HG03354 (cell line): ENCODE measurements around the gene MIPEP.
"Not testable (repeated sequence)": the region's sequence is repeated elsewhere in the genome, so short reads cannot be mapped to it uniquely, and the experiment has no call there.

ENCODE experiments used
- ATAC-seq: cut with Tn5 transposase; IDR thresholded peaks from one replicate; pipeline ENCODE4 v1.9.1; 2021; ENCODE audit warnings: mild to moderate bottlenecking; ENCODE audit not compliant: unreplicated experiment, poor library complexity, severe bottlenecking

Gene MIPEP

DNA sequence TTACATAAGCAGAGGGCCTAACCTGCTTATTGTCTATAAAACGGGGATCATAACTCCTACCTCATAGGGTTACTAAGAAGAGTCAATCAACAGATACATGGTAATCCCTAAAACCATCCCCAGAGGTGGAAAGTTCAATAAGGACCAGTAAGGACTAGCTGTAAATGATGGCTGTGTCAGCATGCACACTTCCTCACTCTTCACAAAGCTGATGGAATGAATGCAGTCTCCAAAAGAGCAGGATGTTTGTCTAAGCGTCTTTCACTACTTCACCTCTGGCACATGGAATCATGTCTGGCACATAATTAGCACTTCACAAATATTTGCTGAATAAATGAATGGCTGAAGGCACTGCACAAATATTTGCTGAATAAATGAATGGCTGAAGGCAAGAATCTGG is 134.2 kb downstream of the MIPEP start:
- ATAC-seq, result no peak

GRCh38 chr13:23754506-23754905 is 134.7 kb downstream of the MIPEP start:
- no peak for ATAC-seq

DNA sequence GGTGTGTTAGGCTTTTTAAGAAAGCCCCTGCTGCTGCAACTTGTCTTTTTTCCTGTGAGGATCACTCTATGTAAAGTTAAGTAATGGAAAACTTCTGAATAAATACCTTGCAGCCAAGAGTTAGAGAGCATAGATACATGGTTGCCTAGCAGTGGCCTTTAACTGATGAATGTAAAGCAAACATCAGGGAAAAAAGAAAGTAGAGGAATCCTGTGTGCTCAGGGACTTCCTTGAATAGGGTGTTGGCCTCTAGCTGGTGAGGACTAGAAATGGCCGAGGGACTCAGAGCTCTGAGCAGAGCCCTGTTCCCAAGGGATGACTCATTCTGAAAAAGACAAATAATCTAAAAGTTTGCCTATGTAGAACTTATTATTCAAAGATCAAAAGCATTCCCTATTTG is 135.7 kb downstream of the MIPEP start:
- no peak for ATAC-seq

DNA sequence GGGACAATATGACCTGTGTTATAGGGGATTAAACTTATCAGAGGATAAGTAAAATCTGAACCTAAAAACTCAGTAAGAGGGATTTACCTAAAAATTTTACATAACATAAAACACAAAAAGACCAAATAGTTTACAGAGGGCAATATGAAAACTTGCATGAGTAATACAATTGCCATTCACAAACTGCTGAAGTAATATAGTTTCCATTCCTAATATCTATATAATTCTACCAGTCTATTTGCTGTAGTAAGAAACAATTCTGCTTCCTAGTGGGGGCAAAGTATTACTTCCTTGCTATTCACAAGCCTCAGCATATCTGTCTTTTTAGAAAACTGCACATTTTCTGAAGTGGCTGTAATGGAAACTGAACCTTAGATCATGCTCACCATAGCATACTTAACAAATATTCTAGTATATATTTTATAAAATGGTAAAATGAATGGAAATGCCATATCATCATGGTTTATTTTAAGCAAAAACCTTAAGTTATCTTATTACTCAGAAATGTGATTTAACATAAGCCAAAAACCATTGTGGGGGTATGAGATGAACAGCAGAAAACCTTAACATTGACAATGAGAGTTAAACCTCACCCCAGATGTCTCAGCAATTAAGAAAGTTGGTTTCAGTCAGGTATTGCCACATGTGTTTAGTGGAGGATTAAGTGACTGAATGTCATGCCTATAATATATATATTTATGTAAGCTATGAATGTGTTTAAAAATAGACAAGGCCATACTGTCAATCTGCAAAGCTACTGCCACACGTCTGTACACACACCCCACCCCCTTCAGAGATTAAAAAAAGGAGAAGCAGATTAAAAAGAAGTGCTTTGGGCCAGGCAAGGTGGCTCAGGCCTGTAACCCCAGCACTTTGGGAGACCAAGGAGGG is 136.8 kb downstream of the MIPEP start:
- peak; percentile 81 for ATAC-seq

DNA sequence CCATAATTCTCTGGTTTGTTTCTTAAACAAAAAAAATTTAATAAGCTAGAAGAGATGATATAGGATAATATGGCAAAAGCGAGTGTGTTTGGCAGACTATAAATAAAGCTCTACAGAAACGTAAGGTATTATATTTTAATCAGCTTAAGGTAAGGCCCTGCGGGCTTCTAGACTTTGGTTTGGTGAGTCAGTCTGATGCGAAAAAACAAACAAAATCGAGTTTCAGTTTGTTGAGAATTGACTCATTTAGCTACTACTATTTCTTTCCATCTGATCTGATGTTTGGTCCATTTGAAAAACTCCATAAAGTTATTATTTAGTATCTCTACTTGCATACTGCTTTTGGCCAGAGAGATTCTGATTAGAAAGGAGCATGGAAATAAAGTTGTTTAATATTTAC is 138.0 kb downstream of the MIPEP start:
- peak; percentile 39 for ATAC-seq

- ATAC-seq, result no peak
These were observed 138.6 kb downstream of the MIPEP start for GRCh38 chr13:23750383-23751121.

- ATAC-seq, result no peak
These were observed 139.8 kb downstream of the MIPEP start for GRCh38 chr13:23749288-23749873.

DNA sequence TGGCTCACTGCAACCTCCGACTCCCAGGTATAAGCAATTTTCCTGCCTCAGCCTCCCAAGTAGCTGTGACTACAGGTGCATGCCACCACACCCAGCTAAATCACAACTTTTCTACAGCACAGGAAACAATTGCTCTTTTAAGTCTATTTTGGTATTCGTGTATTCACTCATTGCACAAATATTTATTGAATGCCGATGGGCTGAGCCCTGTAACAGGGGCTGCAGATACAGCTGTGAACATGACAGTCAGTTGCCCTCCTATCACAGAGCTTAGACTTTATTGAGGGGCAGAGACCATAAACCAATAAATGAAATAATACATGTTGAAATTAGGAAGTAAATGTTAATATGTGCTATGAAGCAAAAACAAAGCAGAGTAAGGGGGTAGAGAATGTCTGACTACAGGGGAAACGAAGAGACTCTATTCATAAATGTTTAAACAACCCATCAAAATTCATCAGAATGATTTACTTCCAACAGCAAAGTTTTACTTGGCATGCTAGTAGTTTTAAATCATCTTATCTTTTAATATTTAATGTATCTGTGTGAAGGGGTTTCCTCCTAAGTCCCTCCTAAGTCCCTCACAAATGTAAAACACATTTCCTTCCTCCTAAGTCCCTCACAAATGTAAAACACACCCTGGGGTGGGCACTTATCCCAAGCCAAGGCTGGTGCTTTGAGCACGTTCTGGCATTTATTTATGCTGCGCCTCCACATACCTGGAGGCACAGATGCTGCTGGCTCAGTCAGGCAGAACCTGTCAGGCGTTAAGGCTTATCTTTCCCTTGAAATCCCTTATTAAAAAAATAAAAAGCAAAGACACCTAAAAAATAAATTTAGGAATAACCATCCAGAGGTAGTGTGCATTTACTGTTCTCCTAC is 140.8 kb downstream of the MIPEP start:
- no peak for ATAC-seq

DNA sequence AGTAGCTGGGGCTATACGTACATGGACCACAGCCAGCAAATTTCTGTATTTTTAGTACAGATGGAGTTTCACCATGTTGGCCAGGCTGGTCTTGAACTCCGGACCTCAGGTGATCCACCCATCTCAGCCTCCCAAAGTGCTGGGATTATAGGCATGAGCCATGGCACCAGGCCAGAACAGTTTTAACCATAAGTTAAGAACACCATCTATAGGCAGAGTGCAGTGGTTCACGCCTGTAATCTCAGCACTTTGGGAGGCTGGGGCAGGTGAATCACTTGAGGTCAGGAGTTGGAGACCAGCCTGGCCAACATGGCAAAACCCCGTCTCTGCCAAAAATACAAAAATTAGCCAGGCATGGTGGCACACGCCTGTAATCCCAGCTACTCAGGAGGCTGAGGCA is 143.1 kb downstream of the MIPEP start:
- ATAC-seq, result not testable (repeated sequence)

GRCh38 chr13:23744315-23744714 is 144.9 kb downstream of the MIPEP start:
- no peak for ATAC-seq

- no peak for ATAC-seq
These were observed 145.7 kb downstream of the MIPEP start for GRCh38 chr13:23743278-23744076.

DNA sequence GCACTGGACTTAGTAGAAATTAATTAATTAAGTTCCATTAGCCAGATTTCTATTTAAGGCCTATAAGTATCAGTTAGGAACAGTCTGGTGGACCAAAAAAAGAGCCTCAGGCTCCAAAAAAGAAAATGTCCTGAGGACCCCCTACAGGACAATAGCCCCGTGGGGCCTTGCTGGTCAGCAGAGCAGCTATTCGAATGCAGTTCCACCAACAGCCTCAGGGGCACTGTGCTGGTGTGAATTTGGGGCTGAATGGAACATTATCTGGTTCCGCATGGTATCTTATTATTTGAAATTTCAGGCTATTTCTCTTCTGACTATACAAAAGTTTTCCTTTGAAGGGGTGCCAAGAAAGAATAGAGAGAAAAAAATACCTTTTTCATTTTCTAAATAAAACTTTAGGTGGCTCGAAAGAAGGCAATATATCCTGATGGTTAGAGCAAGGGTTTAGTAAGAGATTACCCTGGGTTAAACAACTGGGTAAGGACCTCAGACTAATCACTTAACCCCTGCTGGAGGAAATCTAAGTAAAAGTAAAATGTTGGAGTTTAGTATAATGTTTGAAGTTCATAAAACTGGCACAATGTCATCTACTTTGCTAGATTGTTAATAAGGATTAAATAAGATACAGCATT is 147.2 kb downstream of the MIPEP start:
- peak; percentile 57 for ATAC-seq

- ATAC-seq, result no peak
These were observed 149.2 kb downstream of the MIPEP start for GRCh38 chr13:23740002-23740401.

- no peak for ATAC-seq
These were observed 149.6 kb downstream of the MIPEP start for GRCh38 chr13:23739596-23739995.

DNA sequence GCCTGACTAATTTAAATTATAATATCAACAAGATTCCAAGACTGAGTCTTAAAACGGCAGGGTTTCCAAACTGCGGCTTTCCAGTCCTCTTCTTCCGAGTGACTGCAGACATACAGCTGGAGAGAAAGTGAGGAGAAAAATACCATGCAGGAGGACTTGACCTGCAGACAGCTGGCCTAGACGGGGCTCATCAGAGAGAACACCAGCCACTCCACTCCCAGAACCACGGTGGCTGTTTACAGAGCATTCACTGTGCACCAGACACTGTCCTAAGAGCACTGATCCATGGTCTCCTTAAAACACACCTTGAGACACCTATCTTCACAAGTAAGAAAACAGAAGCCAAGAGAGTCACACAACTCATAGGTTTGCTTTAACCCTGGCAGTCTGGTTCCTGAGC is 152.7 kb downstream of the MIPEP start:
- no peak for ATAC-seq

- no peak for ATAC-seq
These were observed 153.9 kb downstream of the MIPEP start for GRCh38 chr13:23735329-23735728.

DNA sequence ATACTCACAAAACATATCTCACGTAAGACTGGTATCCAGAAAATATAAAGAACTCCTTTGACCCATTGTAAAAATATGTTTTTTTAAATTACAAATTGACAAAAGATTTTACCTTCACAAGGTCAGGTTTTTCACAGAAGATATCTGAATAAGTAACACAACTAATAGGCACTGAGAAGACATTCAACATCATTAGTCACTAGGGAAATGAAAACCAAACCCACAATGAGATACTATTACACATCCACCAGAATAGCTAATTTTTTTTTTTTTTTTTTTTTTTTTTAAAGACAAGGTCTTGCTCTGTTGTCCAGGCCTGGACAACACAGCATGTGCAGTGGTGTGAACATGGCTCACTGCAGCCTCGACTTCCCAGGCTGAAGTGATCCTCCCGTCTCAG is 157.5 kb downstream of the MIPEP start:
- no peak for ATAC-seq

GRCh38 chr13:23730251-23730650 is 158.9 kb downstream of the MIPEP start:
- ATAC-seq, result no peak

DNA sequence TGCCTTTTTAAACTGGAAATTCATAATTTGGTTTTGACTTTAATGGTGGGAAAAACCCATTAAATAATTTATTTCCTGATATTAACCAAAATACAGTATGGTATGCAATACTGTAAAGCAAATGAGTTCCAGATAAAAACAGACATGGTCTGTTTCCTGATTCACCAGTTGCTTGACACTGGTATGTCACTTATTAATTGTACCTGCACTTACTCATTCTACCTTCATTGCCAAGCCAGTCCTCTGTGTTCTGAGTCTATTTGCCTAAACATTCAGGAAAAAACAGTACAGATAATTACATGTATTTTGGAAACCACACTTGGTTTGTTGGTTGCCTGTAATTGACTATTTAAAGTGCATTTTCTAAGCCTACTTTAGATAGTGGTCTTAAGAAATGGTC is 159.7 kb downstream of the MIPEP start:
- no peak for ATAC-seq
